DMS 273 (cell line): Measurements from ENCODE around the gene HMGA1.
"Not testable (repeated sequence)": the region's sequence is repeated elsewhere in the genome, so short reads cannot be mapped to it uniquely, and the experiment has no call there.

ENCODE experiments used
- DNase-seq: peaks from one replicate; lab custom pipeline; 2025; ENCODE audit not compliant: unreplicated experiment; lab: John Stamatoyannopoulos, UW

HMGA1 gene

DNA sequence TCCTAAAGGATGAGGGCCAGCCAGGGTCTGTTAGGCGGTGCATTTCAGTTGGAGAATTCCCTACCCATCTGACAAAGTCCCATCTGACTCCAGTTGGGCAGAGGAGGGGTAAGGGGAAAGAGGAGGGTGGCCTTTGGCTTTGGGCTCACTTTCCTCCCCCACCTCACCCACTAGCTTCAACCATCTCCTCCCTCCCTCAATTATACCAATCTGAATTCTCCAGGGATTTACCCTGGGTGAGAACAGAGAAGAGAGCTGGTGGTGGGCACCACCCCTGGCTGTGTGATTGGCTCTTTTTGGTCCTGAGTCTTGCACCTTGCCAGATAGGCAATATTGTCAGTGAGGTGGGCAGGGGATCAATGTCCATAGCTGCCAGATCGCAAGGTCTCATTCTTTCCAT, 3.2 kb downstream of the HMGA1 start:
- no peak for DNase-seq

DNA sequence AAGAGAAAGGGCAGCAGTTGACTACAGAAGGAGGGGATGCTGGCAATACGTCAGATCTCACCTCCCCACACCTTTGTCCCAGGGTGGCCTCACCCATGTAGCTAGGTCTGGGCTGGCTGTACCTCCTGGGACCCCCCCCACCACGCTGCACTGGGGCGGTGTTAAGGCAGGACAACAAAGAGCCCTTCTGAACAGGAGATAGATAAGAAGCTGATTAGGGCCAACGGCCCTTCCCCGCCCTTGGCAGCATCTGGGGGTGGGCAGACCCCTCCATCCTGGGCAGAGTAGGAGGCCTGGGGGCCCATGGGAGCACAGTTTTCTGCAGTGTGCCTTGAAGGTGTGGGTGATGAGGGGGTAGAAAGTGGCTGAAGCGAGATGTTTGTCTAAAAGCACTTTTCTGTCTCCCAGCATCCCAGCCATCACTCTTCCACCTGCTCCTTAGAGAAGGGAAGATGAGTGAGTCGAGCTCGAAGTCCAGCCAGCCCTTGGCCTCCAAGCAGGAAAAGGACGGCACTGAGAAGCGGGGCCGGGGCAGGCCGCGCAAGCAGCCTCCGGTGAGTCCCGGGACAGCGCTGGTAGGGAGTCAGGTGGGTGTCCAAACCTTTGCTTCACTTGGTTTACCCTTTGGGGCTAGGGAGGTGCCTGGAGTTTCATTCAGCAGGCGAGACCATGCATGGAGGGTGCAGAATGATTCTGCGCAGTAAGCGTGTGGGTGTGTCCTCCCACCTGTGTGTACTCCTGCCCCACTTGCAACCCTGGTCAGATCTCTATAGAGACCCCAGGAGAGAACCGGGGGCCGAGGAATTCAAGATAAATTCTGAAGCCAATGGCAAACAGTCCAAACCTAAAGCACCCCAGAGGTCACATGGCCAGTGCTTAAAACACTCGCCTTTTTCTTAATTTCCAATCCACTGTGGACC, 3.9 kb downstream of the HMGA1 start:
- DNase-seq: no peak

DNA sequence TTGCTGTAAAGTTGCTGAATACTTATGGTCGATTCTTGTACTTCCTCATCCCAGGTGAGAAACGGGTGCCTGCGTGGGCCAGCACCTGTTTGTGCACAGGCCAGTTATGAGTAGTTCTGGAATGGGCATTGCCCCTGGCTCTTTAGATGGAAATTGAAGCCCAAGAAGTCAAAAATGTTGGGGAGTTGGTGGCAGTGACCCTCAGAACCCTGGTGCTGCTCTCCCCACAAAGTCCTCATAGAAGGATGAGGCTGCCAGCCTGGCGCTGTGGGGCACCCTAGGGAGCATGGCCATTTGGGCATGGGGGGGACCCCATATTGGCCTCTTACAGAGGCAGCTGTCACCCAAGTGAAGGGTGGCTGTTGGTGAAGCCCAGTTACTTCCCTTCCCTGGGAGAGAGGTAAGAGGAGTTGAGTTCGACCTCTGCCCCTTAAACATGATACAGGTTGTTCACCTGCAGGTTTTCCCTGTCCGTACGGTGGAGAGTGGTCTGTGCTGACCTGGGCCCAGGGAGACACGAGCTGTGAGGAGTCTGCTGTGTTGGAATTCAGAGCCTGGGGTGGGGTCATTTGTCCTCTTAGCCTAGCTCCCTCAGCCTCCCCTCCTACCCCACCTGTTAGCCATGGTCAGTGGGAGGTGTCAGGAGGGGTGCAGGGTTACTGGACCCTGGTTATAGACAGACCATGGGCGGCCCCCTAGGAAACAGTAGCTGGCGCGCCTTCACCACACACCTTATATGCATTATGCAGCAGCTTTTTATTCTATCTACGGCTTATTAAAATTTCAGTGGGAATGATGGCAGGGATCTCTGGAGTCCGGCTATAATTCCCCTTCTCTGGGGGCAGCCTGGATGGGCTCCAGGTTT, 4.9 kb downstream of the HMGA1 start:
- no peak for DNase-seq

DNA sequence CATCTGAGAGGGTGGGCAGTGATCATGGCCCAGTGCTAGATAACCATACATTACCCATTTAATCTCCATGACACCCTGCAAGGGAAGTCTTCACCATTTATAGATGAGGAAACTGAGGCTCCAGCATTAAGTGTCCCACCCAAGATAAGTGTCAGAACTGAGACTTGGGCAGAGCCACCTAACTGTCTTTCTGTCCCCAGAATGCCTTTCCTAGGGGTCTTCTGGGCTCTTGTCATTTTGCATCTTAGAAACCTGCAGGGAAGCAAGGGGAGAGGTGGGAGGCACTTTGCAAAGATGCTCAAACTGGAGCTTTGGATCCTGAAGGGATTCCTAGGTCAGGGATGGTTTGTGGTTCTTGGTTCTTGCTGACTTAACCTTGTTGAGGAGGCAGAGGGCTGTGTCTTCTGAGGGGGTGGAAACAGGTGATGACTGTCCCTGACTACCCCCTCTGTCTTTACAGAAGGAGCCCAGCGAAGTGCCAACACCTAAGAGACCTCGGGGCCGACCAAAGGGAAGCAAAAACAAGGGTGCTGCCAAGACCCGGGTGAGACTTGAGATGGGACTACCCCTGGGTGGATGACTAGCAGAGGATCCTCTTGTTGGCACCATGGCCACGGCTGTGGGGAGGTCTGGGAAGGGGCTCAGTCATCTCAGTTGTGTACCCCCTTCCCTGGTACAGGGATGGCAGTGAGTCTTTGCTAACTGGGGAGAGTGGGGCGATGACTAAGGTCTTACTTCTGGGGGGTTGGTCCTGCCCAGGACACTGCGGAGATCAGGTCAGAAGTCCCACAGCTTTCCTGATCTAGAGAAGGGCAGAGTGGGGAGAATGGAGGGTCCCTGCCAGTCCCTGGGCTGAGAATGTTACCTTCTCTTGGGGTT, 5.8 kb downstream of the HMGA1 start:
- no peak for DNase-seq

DNA sequence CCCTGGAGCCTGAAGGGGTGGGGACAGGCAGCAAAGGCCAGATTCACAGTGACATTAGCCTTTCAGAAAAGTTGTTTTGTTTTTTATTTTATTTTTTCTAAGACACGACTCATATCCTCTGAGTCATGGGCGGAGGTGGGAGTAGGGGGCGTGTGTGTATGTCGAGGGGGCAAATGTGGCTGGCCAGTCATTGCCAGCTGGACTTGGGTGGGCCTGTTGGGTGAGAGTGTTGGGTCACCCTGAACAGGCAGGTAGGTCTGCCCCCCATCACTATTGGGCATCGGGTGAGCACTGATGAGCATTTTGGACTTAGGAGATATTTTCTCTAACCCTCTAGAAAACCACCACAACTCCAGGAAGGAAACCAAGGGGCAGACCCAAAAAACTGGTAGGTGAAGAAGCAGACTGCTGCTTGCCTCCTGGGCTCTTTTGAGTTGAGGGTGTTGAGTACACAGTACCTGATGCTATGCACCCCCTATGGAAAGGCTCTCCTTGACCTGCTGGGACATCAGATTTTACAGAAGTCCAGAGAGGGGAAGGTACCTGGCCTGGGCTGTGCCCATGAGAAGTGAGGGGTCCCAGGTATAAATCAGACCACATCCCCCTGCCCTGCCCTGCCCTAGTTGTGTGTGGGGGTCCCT, 6.6 kb downstream of the HMGA1 start:
- DNase-seq: peak; percentile 29

DNA sequence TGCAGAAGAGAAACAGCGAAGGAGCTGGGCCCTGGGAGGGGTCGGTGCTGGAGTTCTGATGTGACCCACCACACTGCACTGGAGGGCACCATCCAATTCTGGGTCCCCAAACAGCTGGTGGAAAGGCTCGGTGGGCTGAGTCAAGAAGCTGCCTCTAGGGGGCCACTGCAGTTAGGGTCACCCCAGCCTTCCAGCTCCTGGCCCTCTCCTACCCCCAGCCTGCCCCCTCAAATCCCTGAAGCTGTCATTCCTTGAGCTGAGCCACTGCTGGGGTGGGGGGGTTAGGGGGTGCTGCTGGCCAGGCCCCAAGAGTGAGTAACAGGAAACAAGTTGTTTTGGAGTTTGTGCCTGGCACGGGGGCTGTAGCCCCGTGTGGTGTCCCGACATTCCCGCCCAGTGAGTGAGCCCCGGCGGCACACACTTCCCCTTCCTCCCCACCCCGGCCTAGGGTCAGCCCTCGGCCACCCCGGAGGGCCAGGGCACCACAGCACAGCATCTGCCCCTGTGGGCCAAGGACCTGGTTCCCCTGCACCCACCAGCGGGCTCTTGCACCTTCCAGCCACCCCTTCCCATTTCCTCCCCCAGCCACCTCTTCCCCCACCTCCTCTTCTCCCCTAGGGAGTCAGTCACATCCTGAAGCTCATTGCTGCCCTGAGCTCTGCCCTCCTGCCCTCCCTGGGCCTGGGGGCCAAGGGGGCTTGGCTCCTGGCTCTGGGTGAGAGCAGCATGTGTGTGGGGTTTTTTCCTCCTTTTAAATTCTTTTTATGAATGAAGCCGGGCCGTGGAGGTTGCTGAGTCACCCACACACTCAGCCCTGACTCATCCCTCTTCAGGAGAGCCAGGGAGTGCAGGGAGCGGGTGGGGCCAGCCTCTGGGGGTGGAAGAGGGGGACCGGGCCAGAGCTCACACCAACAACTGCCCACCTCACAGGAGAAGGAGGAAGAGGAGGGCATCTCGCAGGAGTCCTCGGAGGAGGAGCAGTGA, 7.5 kb downstream of the HMGA1 start:
- DNase-seq: peak; percentile 81

DNA sequence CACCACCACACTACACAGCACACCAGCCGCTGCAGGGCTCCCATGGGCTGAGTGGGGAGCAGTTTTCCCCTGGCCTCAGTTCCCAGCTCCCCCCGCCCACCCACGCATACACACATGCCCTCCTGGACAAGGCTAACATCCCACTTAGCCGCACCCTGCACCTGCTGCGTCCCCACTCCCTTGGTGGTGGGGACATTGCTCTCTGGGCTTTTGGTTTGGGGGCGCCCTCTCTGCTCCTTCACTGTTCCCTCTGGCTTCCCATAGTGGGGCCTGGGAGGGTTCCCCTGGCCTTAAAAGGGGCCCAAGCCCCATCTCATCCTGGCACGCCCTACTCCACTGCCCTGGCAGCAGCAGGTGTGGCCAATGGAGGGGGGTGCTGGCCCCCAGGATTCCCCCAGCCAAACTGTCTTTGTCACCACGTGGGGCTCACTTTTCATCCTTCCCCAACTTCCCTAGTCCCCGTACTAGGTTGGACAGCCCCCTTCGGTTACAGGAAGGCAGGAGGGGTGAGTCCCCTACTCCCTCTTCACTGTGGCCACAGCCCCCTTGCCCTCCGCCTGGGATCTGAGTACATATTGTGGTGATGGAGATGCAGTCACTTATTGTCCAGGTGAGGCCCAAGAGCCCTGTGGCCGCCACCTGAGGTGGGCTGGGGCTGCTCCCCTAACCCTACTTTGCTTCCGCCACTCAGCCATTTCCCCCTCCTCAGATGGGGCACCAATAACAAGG, 8.5 kb downstream of the HMGA1 start:
- not testable (repeated sequence) for DNase-seq

DNA sequence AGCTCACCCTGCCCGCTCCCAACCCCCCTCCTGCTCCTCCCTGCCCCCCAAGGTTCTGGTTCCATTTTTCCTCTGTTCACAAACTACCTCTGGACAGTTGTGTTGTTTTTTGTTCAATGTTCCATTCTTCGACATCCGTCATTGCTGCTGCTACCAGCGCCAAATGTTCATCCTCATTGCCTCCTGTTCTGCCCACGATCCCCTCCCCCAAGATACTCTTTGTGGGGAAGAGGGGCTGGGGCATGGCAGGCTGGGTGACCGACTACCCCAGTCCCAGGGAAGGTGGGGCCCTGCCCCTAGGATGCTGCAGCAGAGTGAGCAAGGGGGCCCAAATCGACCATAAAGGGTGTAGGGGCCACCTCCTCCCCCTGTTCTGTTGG, 9.1 kb downstream of the HMGA1 start:
- peak; percentile 34 for DNase-seq

DNA sequence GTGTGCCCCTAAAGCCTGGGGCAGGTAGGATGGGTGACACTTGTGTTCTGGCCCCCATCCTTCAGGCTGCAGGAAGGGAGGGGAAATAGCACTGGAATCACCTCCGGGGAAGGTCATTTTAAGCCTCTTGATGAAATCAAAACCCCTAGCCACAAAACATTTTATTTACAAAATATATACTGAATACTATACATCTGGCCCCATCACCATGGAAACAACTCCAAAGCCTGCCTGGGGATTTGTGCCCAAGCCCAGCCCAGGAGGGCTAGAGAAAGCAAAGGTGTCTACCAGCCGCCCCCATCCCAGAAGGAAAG, 9.5 kb downstream of the HMGA1 start:
- no peak for DNase-seq

DNA sequence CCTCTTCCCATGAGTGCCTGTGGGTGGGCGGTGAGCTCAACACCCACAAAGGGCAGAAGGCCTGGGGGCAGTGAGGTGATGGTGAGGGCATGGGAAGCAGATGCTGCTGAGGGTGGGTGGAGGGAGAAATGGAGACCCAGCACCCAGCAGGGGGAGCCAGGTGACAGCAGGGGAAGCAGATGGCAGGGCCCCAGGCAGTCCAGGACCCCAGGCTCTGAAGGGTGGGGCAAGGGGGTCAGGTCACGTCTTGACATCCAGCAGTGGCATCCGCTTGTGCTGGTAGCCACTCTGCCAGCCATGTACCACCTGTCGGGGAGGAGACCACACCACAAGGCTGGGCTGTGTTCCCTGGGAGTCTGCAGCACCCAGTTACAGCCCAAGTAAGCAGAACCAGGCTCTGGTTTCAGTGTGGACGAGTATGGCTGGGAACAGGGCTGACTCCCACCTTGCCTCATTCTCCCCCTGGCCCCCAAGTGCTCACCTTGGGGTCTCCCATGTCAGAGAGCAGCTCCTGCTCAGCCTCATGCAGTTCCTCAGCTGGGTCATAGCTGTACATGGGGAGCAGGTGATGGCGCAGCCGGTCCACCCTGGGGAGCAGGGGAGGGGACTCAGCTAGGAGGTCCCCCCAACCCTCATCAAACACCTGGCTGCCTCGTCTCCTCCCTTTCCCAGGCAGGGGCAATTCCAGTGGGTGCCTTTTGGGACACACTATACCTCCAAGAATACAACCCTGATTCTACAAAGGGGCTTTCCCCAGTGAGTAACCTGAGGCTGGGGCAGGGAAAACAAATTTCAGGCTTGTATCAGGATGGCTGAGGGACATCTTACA, 10.1 kb downstream of the HMGA1 start:
- peak; percentile 97 for DNase-seq

DNA sequence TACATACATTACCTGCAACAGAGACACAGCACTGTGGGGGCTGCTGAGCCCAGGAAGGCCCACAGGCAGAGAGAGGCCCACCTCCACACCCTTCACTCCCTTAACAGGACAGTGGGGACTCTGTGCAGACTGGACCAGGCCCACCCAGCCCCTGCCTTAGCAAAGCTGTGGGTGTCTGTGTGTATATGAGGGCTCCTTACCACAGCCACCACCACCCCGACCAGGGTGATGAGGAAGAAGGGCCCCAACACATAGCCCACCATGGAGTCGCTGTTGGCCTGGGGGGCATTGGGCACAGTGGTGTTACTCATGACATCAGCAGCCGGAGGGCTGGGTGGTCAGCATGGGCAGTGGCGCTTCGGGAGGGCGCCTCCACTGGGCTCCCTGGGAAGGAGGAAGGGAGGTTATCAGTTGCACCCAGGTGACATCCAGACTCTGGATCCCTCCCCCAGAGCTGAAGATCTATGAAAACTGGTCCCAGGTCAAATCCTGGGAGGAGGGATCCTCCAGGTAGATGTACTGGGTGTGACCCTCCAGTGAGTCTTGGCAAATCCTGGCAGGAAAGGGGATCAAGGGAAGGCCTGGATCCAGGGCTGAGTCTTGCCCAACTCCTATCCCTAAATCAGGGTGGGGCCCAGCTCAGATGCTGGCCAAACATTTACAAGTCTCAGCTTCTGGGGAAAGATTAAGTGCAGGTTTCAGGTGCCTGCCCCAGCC, 11.0 kb downstream of the HMGA1 start:
- DNase-seq: peak; percentile 62

DNA sequence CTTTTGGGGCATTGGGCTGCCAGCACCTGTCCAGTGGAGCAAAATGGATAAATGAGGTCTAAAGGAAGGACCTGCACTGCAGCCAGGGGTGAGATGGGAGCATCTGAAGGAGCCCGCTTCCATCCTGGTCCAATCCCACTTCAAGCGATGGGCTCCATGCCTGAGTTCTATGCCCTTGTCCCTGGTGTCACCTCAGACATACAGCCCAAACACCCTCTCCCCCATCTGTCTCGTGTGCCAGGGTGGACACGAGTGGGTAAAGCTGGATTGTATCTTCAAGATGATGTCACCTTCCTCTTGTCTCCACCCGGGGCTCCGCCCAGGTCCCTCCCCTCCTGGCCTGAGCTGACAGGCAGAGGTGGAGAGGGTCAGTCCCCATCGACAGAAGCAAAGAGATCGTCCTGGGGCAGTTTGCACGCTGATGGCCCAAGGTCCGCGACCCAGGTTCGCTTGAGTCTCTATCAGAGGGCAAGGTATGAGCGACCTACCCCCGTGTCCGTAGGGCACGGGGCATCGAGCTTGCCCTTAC, 11.6 kb downstream of the HMGA1 start:
- DNase-seq: peak; percentile 62

DNA sequence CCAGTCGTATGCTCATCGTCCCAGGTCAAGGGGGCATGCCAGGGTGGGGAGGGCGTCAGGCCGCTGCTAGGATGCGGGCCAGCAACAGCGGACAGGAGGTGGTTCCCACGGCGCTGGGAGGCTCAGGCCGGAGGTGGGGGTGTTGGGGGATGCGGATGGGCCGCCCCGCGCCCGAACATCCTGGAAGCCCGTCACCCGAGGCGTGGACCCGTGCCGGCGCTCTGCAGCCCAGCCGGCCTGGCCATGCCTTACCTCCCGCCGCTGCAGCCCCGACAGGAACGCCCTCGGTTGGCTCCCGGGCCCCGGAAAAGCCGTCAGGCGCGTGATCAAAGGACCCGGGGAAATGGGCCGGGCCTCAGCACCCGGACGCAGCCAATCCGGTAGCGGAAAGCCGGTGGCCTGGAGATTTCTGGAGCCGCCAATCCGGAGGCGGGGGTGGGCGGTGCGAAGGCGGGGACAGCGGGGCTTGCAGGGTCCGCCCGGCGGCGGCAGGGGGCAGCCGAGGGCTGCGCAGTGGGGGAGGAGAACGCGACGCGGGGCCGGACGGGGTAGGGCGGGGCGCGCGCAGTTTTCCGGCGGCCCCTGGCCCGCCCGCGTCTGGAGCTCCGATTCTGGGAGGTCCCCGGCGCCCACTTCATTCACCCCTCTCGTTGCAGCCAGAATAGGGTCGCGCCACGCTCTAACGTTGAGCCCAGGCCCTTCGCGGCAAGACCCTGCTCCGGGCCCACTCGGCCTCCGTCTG, 12.2 kb downstream of the HMGA1 start, which contains the start of gene SMIM29:
Gene SMIM29, minus strand, starts transcription at position 280 of the 742 bp plus-strand sequence. CDS start 1,215 bp downstream, outside the sequence.
- DNase-seq: peak; percentile 98

DNA sequence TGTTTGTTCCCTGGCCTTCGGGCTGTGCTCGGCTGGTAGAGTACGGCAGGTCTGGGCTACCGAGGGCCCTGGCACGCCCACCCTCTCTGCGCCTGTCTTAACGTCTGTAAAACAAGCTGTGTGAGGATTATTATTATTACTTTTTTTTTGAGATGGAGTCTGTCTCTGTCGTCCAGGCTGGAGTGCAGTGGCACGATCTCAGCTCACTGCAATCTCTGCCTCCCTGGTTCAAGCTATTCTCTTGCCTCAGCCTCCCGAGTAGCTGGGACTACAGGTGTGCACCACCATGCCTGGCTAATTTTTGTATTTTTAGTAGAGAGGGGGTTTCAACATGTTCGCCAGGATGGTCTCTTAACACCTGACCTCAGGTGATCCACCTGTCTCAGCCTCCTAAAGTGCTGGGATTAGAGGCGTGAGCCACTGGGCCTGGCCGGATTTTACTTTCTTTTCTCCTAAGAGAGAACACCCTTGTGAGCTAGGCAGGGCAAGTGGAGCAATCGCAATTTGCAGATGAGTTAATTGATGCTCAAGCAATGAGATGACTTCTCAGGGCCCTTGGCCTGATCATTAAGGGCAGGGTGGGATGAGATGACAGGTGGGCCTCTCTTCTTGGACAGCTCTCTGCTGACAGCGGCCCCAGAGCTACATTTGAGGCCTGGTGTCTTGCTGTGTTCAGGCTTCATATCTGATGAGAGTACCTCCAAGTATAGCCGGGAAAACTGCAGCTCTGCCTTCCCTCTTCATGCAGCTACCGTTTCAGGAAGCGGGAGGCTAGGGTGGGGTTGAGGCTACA, 13.0 kb downstream of the HMGA1 start:
- DNase-seq: no peak

DNA sequence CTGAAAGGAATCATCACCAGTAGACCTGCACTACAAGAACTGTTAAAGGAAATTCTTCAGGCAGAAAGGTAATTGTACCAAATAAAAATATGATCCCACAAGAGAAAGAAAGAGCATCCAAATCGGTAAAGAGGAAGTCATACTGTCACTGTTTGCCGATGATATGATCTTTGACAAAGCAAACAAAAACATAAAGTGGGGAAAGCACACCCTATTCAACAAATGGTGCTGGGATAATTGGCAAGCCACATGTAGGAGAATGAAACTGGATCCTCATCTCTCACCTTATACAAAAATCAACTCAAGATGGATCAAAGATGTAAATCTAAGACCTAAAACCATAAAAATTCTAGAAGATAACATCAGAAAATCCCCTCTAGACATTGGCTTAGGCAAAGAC, 15.7 kb downstream of the HMGA1 start:
- not testable (repeated sequence) for DNase-seq
